Ovary (tissue), 3 donors: ENCODE results near the gene HPGDS.

Experiments
- EP300 ChIP-seq: sonication (generic); formaldehyde crosslinking; IDR thresholded peaks from one replicate; pipeline ENCODE4 v1.6.1; 2017; ENCODE audit warnings: antibody characterized with exemption
- POLR2A ChIP-seq: fragments of 450-650 bp; IDR thresholded peaks from one replicate; pipeline ENCODE4 v1.6.1; 2017; ENCODE audit warnings: antibody characterized with exemption, mild to moderate bottlenecking, moderate library complexity
- TF ChIP-seq, protein P1 (sequence below), 3 donors: fragments of 450-650 bp in 2 of 3; fragments of 200-600 bp in 1 of 3; IDR thresholded peaks; one replicate each; pipeline versions ENCODE4 v1.5.1 to v1.8.0; 2016 to 2022; ENCODE audit warnings: antibody characterized with exemption in 3 of 3, mild to moderate bottlenecking in 1 of 3
- donor health status: DM: no; HTN: no; CAD: no.

DNA sequence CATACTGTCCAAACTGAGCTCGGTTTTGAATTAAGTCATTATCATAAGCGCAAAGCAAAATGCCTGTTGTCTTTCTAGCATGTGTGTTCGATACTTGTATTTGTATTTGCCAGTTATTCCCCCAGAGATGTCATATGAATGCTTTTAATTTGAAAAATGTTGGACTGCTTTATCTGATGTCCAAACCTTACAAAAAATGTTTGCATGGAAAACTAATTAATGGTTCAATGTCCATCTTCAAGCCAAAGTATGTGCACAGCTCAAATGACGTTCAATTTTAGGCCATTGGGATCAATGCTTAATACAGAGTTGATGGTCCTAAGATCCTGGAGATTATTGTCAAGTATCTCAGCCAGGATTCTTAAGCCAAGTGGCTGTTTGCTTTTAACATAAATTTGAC lies 17.2 kb upstream of the HPGDS start:
- TF ChIP-seq, protein P1, sequence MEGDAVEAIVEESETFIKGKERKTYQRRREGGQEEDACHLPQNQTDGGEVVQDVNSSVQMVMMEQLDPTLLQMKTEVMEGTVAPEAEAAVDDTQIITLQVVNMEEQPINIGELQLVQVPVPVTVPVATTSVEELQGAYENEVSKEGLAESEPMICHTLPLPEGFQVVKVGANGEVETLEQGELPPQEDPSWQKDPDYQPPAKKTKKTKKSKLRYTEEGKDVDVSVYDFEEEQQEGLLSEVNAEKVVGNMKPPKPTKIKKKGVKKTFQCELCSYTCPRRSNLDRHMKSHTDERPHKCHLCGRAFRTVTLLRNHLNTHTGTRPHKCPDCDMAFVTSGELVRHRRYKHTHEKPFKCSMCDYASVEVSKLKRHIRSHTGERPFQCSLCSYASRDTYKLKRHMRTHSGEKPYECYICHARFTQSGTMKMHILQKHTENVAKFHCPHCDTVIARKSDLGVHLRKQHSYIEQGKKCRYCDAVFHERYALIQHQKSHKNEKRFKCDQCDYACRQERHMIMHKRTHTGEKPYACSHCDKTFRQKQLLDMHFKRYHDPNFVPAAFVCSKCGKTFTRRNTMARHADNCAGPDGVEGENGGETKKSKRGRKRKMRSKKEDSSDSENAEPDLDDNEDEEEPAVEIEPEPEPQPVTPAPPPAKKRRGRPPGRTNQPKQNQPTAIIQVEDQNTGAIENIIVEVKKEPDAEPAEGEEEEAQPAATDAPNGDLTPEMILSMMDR (IDR thresholded peaks at IDR 0.05) = no peak
- TF ChIP-seq POLR2A (no peak), EP300 (no peak)
